ENCODE measurements around the gene RBBP7.
"Not testable (repeated sequence)": the region's sequence is repeated elsewhere in the genome, so short reads cannot be mapped to it uniquely, and the experiment has no call there.

DNA sequence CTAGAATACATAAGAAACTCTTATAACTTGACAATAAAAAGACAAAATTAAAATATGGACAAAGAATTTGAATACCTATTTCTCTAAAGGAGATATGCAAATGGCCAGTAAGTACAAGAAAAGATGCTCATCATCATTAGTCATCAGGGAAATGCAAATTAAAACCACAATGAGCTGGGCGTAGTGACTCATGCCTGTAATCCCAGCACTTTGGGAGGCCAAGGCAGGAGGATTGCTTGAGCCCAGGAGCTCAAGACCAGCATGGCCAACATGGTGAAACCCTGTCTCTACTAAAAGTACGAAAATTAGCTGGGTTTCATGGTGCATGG lies 14.1 kb downstream of the RBBP7 start:
- TF ChIP-seq ELF4 (IDR thresholded peaks at IDR 0.05); L3MBTL2 (conservative IDR thresholded peaks at IDR 0.05); ZNF384 (IDR thresholded peaks at IDR 0.05); FOXA1 (IDR thresholded peaks at IDR 0.05); ARNT (IDR thresholded peaks at IDR 0.05); LEF1 (IDR thresholded peaks at IDR 0.05; ENCODE audit: borderline replicate concordance); FOXM1 (IDR thresholded peaks at IDR 0.05; ENCODE audit: borderline replicate concordance): not testable (repeated sequence)
